ENCODE measurements around the gene GSTM1.

DNA sequence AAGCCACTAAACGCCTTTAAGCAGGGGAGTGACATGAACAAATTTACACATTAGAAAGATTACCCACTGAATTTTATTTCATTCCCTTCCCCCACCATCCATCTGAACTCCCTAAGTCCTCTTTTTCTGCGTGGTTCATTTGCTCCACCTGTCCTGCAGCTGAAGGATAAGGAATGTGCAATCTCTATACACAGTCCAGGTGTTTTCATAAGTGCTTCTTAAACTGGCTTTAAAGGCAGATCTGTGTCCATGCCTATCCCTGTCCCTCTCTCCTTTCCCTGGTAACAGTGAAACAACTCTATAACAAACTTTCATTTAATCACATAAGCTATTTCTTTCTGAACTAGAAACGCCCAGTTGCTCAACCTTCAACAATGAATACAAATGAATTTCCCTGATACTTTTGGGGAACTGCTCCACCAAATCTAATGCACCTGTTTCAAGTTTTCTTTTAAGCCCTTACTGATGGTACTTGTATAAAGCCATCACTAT is 44.8 kb downstream of the GSTM1 start:
- TF ChIP-seq, protein P1, sequence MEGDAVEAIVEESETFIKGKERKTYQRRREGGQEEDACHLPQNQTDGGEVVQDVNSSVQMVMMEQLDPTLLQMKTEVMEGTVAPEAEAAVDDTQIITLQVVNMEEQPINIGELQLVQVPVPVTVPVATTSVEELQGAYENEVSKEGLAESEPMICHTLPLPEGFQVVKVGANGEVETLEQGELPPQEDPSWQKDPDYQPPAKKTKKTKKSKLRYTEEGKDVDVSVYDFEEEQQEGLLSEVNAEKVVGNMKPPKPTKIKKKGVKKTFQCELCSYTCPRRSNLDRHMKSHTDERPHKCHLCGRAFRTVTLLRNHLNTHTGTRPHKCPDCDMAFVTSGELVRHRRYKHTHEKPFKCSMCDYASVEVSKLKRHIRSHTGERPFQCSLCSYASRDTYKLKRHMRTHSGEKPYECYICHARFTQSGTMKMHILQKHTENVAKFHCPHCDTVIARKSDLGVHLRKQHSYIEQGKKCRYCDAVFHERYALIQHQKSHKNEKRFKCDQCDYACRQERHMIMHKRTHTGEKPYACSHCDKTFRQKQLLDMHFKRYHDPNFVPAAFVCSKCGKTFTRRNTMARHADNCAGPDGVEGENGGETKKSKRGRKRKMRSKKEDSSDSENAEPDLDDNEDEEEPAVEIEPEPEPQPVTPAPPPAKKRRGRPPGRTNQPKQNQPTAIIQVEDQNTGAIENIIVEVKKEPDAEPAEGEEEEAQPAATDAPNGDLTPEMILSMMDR (IDR thresholded peaks at IDR 0.05; ENCODE audit: low read depth, low read length, poor library complexity, severe bottlenecking): no peak
- no peak for TF ChIP-seq EZH2phosphoT487 (IDR thresholded peaks at IDR 0.05; ENCODE audit: borderline replicate concordance, low read length)
